ENCODE measurements around the gene SPR. TPM values are rescaled to one million over a fixed set of nuclear protein-coding genes. Genes with fewer than 3 reads are reported as not detected.
A peak's percentile ranks its signal among the peaks of the same experiment; 100 is the strongest.

SPR gene
- total and polyA plus RNA-seq, 3 experiments from 2014 or later = 0.14 to 9.3 (median 8.8) TPM

GRCh38 chr2:72925328-72925943 lies 38.2 kb downstream of the SPR start:
- no peaks in the 10 kb centered on the region for H3K36me3 ChIP-seq (ENCODE audit: insufficient read depth, low read length)
- Mint-ChIP-seq H3K27ac (no peak overlapping the region), H3K4me3 (peak overlapping the region in 1 of 7 donors; percentile 5), H3K9me3 (peaks cover 0 to 2% (median 0%) of the 10 kb centered on the region in 5 donors), H3K4me1 (peaks cover 0 to 23% (median 6%) of the 10 kb centered on the region in 3 donors), H3K27me3 (peaks cover 34 to 41% of the 10 kb centered on the region in 2 donors), H3K36me3 (no peaks in the 10 kb centered on the region)
- no peak overlapping the region for H3K4me3 ChIP-seq (ENCODE audit: low read length)
- CTCF ChIA-PET = interaction anchor here (1.8 kb wide), 1 partner anchor 23 kb away, joined by 4 read pairs; no protein-coding TSS in a partner anchor
- POLR2A ChIA-PET = no interaction called here
- peaks cover 64% of the 10 kb centered on the region for H3K27me3 ChIP-seq (ENCODE audit: insufficient read depth, low read length, poor library complexity, severe bottlenecking)
- DNase-seq = peak in 1 of 5 donors; percentile 20
- H3K4me1 ChIP-seq (ENCODE audit: insufficient read depth, low read length) = peaks cover 2% of the 10 kb centered on the region
- no peak overlapping the region for H3K27ac ChIP-seq (ENCODE audit: low read depth, low read length)
- H3K9me3 ChIP-seq (ENCODE audit: low read length) = no peaks in the 10 kb centered on the region

DNA sequence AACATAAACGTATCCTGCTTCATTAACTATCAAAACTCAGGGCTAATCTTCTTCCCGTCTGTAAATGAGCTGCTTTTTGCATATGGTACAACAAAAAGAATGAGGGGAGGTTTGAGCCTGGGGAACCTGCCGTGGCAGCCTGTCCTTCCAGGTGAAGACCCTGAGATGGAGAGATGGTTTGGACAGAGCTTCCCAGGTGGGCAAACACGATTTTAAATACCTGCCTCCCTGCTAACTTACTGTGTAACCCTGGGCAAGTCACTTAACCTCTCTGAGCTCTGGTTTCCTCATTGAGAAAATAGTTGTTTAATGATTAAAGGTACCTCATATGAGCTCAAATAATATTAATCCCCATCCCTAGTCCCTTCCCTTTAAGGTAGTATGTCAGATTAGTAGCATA lies 39.2 kb downstream of the SPR start:
- DNase-seq = no peak
- H3K27me3 ChIP-seq (ENCODE audit: insufficient read depth, low read length, poor library complexity, severe bottlenecking) = peaks cover 58% of the 10 kb centered on the region
- H3K27ac ChIP-seq (ENCODE audit: low read depth, low read length) = no peak overlapping the region
- H3K9me3 ChIP-seq (ENCODE audit: low read length) = no peaks in the 10 kb centered on the region
- H3K4me1 ChIP-seq (ENCODE audit: insufficient read depth, low read length) = no peaks in the 10 kb centered on the region
- H3K4me3 ChIP-seq (ENCODE audit: low read length) = no peak overlapping the region
- no peak overlapping the region for H3K27ac Mint-ChIP-seq
- no peaks in the 10 kb centered on the region for H3K36me3 ChIP-seq (ENCODE audit: insufficient read depth, low read length)
- peaks cover 27 to 33% of the 10 kb centered on the region in 2 donors for H3K27me3 Mint-ChIP-seq
- ChIA-PET CTCF (interaction anchor here (1.2 to 1.8 kb wide), 3 partner anchors 24 to 250 kb away, joined by 3 to 4 read pairs (median 4); partner anchors contain the start of gene SPR), POLR2A (no interaction called here)
- peaks cover 0 to 21% (median 5%) of the 10 kb centered on the region in 3 donors for H3K4me1 Mint-ChIP-seq
- no peaks in the 10 kb centered on the region for H3K36me3 Mint-ChIP-seq
- H3K9me3 Mint-ChIP-seq = peaks cover 0 to 2% (median 0%) of the 10 kb centered on the region in 5 donors
- no peak overlapping the region for H3K4me3 Mint-ChIP-seq

- Histone ChIP-seq H3K27me3 (ENCODE audit: insufficient read depth, low read length, poor library complexity, severe bottlenecking) (peaks cover 52% of the 10 kb centered on the region), H3K36me3 (ENCODE audit: insufficient read depth, low read length) (no peaks in the 10 kb centered on the region), H3K4me3 (ENCODE audit: low read length) (no peak overlapping the region), H3K27ac (ENCODE audit: low read depth, low read length) (no peak overlapping the region), H3K4me1 (ENCODE audit: insufficient read depth, low read length) (no peaks in the 10 kb centered on the region), H3K9me3 (ENCODE audit: low read length) (no peaks in the 10 kb centered on the region)
- Mint-ChIP-seq H3K36me3 (no peaks in the 10 kb centered on the region), H3K4me3 (no peak overlapping the region), H3K27ac (no peak overlapping the region), H3K4me1 (peaks cover 0 to 21% (median 5%) of the 10 kb centered on the region in 3 donors), H3K27me3 (peaks cover 22 to 31% of the 10 kb centered on the region in 2 donors), H3K9me3 (peaks cover 0 to 2% (median 0%) of the 10 kb centered on the region in 5 donors)
- ChIA-PET CTCF (interaction anchor here (1.2 to 1.8 kb wide), 4 partner anchors 13 to 250 kb away, joined by 3 to 4 read pairs (median 4); partner anchors contain the start of gene SPR), POLR2A (no interaction called here)
- DNase-seq = no peak
Measured at GRCh38 chr2:72926811-72927465, 39.7 kb downstream of the SPR start.

- Mint-ChIP-seq H3K27me3 (peaks cover 12 to 22% of the 10 kb centered on the region in 2 donors), H3K9me3 (peaks cover 0 to 2% (median 0%) of the 10 kb centered on the region in 5 donors), H3K4me3 (no peak overlapping the region), H3K27ac (no peak overlapping the region), H3K4me1 (peaks cover 0 to 21% (median 5%) of the 10 kb centered on the region in 3 donors), H3K36me3 (no peaks in the 10 kb centered on the region)
- ChIA-PET POLR2A (no interaction called here), CTCF (interaction anchor here (1.2 to 1.8 kb wide), 3 partner anchors 12 to 249 kb away, joined by 3 to 4 read pairs (median 4); partner anchors contain the start of gene SPR)
- DNase-seq = no peak
- Histone ChIP-seq H3K4me3 (ENCODE audit: low read length) (no peak overlapping the region), H3K4me1 (ENCODE audit: insufficient read depth, low read length) (no peaks in the 10 kb centered on the region), H3K27me3 (ENCODE audit: insufficient read depth, low read length, poor library complexity, severe bottlenecking) (peaks cover 42% of the 10 kb centered on the region), H3K36me3 (ENCODE audit: insufficient read depth, low read length) (no peaks in the 10 kb centered on the region), H3K9me3 (ENCODE audit: low read length) (no peaks in the 10 kb centered on the region), H3K27ac (ENCODE audit: low read depth, low read length) (no peak overlapping the region)
Measured at GRCh38 chr2:72927619-72928550, 40.7 kb downstream of the SPR start.

DNA sequence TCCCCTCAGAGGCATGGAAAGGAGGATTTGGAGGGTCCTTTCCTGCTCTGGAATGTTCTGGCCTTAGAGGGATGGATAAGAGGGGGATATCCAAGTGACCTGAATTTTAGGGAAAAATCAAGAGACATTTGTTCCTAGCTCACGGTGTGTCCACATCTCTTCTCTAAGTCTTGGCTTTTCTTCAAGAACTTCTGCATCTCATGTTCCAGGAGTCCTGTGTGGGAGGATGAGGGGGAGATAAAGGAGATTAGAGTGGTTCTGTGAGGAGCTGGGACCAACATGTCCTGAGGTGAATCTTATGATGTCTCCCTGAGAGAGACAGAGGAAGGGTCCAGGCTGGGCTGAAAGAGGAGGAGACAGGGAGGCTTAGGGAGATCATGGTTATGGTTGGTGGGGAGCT lies 41.8 kb downstream of the SPR start:
- Mint-ChIP-seq H3K4me1 (peaks cover 0 to 13% (median 3%) of the 10 kb centered on the region in 3 donors), H3K36me3 (no peaks in the 10 kb centered on the region), H3K27ac (no peak overlapping the region), H3K27me3 (peaks cover 2 to 13% of the 10 kb centered on the region in 2 donors), H3K4me3 (no peak overlapping the region), H3K9me3 (peaks cover 0 to 2% (median 0%) of the 10 kb centered on the region in 5 donors)
- no peaks in the 10 kb centered on the region for H3K9me3 ChIP-seq (ENCODE audit: low read length)
- ChIA-PET POLR2A (no interaction called here), CTCF (interaction anchor here (1.8 kb wide), 1 partner anchor 11 kb away, joined by 4 read pairs; no protein-coding TSS in a partner anchor)
- H3K27me3 ChIP-seq (ENCODE audit: insufficient read depth, low read length, poor library complexity, severe bottlenecking) = peaks cover 36% of the 10 kb centered on the region
- H3K4me3 ChIP-seq (ENCODE audit: low read length) = no peak overlapping the region
- no peaks in the 10 kb centered on the region for H3K4me1 ChIP-seq (ENCODE audit: insufficient read depth, low read length)
- H3K36me3 ChIP-seq (ENCODE audit: insufficient read depth, low read length) = no peaks in the 10 kb centered on the region
- no peak overlapping the region for H3K27ac ChIP-seq (ENCODE audit: low read depth, low read length)
- no peak for DNase-seq

- POLR2A ChIA-PET = no interaction called here
- DNase-seq = peak in 1 of 5 donors; percentile 28
- Histone ChIP-seq H3K36me3 (ENCODE audit: insufficient read depth, low read length) (no peaks in the 10 kb centered on the region), H3K4me3 (ENCODE audit: low read length) (no peak overlapping the region), H3K9me3 (ENCODE audit: low read length) (no peaks in the 10 kb centered on the region), H3K27ac (ENCODE audit: low read depth, low read length) (no peak overlapping the region), H3K27me3 (ENCODE audit: insufficient read depth, low read length, poor library complexity, severe bottlenecking) (peaks cover 23% of the 10 kb centered on the region), H3K4me1 (ENCODE audit: insufficient read depth, low read length) (no peaks in the 10 kb centered on the region)
- Mint-ChIP-seq H3K9me3 (no peaks in the 10 kb centered on the region), H3K36me3 (no peaks in the 10 kb centered on the region), H3K27me3 (peaks cover 4 to 19% of the 10 kb centered on the region in 2 donors), H3K4me1 (peaks cover 0 to under 1% (median 0%) of the 10 kb centered on the region in 3 donors), H3K27ac (no peak overlapping the region), H3K4me3 (no peak overlapping the region)
- CTCF ChIA-PET = no interaction called here
Measured at GRCh38 chr2:72931280-72931910, 44.2 kb downstream of the SPR start.

DNA sequence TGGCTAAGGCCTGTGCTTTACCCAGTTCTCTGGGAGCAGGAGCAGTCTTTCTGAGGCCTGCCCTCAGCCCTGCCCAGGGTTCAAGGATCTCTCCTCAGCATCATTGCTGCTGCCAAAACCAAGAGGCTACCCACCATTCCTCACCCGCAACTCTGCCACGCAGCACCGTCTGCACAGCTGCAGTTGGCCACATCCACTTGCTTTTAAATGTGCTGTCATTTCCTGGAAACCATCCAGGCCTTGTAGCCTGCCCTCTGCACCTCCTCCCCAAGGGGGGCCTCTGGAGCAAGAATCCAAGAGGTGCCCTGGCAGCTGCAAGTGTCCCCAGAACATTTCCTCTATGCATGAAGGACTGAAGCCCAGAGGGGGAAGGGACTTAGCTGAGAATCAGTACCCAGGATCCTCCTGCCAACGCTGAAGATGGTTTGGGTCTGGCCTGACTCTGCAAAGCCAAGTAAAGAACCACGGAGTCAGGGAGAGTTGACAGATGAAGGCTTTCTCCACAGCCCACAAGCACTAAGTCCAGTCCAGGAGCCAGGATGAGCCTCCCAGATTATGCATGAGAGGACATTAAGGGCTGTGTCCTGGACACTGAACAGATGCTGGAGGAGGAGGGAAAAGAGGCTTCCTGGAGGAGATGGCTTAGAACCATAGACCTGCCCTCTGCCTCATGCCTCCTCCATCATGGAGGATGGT lies 45.0 kb downstream of the SPR start:
- ChIA-PET CTCF (no interaction called here), POLR2A (no interaction called here)

More for the DNA sequence above, 45.0 kb downstream of the SPR start:
- Mint-ChIP-seq H3K9me3 (no peaks in the 10 kb centered on the region), H3K27ac (no peak overlapping the region), H3K4me3 (no peak overlapping the region), H3K27me3 (peaks cover 4 to 19% of the 10 kb centered on the region in 2 donors), H3K4me1 (no peaks in the 10 kb centered on the region), H3K36me3 (no peaks in the 10 kb centered on the region)
- Histone ChIP-seq H3K4me3 (ENCODE audit: low read length) (no peak overlapping the region), H3K27ac (ENCODE audit: low read depth, low read length) (no peak overlapping the region), H3K4me1 (ENCODE audit: insufficient read depth, low read length) (no peaks in the 10 kb centered on the region), H3K27me3 (ENCODE audit: insufficient read depth, low read length, poor library complexity, severe bottlenecking) (peaks cover 15% of the 10 kb centered on the region), H3K36me3 (ENCODE audit: insufficient read depth, low read length) (no peaks in the 10 kb centered on the region), H3K9me3 (ENCODE audit: low read length) (no peaks in the 10 kb centered on the region)
- DNase-seq = peak in 1 of 5 donors; percentile 34

Data from CD8-positive, alpha-beta memory T cell (primary cell).